GM08714 (cell line): ENCODE measurements around the gene TNPO1.

Experiments
- H3K4me3 ChIP-seq: fragments of 200-500 bp; sonication (Bioruptor generic); 2 replicates; pipeline ENCODE4 v1.5.1; 2014; ENCODE audit warnings: mild to moderate bottlenecking, low read length, inconsistent platforms
- ZNF274 ChIP-seq: IDR thresholded peaks from 2 replicates; pipeline ENCODE4 v1.6.1; 2012; ENCODE audit warnings: mild to moderate bottlenecking, low read depth, low read length

Gene TNPO1

GRCh38 chr5:72837524-72838096 lies 21.1 kb downstream of the TNPO1 start:
- no peak for TF ChIP-seq ZNF274
- H3K4me3 ChIP-seq, result no peak overlapping the region

GRCh38 chr5:72840041-72840440 lies 23.6 kb downstream of the TNPO1 start:
- no peak overlapping the region for H3K4me3 ChIP-seq
- no peak for TF ChIP-seq ZNF274

GRCh38 chr5:72841756-72842535 lies 25.5 kb downstream of the TNPO1 start:
- H3K4me3 ChIP-seq, result no peak overlapping the region
- TF ChIP-seq ZNF274, result no peak

- no peak overlapping the region for H3K4me3 ChIP-seq
Observed at GRCh38 chr5:72842816-72843215, 26.4 kb downstream of the TNPO1 start.

DNA sequence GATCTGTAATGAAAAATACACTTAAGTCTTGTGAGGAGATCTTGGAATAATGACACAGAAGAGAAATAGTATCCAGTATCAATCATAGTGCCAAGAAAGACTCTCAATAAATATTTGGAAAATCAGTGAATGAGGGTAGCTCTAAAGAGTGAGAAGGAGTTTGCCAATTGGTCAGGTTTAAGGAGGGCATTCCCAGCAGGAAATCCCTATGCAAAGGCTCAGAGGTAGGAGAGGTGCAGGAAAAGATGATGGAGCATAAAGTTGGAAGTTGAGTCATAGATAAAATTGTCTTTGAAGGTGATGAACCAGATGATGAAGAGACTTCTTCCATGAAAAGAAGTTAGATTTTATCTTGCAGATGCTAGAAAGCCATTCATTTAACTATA lies 27.8 kb downstream of the TNPO1 start:
- no peak for TF ChIP-seq ZNF274
- H3K4me3 ChIP-seq, result no peak overlapping the region

More at GRCh38 chr5:72842816-72843215, 26.4 kb downstream of the TNPO1 start:
- no peak for TF ChIP-seq ZNF274

- no peak for TF ChIP-seq ZNF274
- H3K4me3 ChIP-seq, result no peak overlapping the region
Observed at GRCh38 chr5:72845889-72846288, 29.4 kb downstream of the TNPO1 start.

GRCh38 chr5:72846483-72846882 lies 30.0 kb downstream of the TNPO1 start:
- no peak overlapping the region for H3K4me3 ChIP-seq
- no peak for TF ChIP-seq ZNF274

DNA sequence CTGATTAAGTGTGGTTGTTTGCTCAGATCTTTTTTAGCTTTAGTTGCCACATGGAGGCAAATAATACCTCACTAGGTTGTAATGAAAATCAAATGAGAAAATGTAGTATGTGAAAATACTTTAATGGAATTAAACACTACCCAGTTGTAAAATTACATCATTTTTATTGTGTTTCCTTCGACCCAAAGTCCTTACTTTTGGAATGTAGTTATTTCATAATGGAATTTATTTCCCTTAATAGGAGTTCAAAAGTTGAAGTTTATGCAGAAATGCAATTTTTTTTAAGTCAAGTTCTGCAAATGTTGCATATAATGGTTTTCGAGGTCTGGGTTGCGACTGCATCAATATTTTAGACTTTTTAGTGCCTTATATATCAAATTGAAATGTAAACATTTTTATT lies 31.0 kb downstream of the TNPO1 start:
- TF ChIP-seq ZNF274, result no peak
- H3K4me3 ChIP-seq, result peak overlapping the region; percentile 71; the same call in 1 of the 2 replicates

- TF ChIP-seq ZNF274, result no peak
- peak overlapping the region; percentile 71 for H3K4me3 ChIP-seq
Observed at GRCh38 chr5:72847989-72848473, 31.6 kb downstream of the TNPO1 start.

DNA sequence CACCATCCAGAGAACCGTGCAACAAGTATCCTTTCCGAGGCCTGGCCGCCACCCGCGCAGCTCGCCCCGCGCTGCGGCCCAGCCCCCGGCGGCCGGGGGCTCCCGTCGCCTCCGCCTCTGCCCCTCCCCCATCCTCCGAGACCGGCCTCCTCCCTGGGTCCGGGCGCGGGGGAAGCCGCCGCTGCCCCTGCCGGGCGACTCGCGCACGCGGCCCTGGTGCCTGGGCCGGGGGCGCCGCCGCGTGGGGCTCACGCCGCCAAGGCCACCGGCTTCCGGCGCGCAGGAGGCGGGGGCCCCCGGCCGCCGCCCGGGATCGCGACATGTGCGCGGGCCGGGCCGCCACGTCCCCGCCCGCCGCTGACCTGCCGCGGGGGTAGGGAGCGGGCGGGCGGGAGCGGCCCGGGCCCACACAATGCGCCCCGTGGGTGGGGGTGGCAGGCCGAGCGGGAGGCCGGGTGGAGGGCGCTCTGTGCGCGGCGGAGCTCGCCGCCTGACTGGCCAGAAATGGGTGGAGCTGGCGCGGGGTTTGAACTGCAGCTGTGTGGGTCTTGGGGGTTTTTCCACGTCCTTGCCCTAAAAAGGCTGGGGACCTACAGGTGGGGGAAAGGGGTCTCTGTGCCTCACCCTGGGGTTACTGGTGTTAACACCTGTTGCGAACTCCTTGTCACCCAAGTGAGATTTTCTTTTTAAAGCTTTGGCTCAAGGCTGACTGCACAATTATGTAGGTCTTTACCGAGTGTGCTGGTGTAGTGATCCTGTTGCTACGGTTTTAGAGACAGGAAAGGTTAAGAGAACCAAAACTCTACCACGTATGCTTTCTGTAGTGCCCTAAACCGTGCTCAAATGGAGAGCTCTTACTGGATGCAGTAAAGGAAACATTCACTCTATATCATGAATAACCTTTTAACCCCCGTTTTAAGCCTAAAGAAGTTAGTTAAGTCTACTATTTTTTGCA lies 32.3 kb downstream of the TNPO1 start:
- H3K4me3 ChIP-seq, result peak overlapping the region; percentile 71
- no peak for TF ChIP-seq ZNF274

GRCh38 chr5:72849546-72849945 lies 33.1 kb downstream of the TNPO1 start:
- peak overlapping the region; percentile 71; the same call in 1 of the 2 replicates for H3K4me3 ChIP-seq
- TF ChIP-seq ZNF274, result no peak

DNA sequence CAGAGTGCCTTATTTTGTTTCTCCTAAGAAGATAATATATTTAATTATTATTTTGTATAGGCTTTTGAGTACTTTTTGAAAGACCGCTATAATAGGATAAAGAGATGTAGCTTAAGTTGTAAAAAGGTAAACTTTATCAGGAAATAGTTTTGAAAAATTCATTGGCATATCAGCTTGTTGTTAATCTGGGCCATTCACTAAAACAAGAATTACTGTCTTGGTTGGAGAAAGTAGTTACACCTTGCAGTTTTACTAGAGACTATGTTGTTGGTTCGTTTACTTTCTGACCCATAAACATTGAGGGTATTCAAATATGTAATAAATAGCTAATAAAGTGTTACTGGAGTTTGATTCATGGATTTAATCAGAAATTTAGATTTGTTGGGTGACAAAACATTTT lies 33.7 kb downstream of the TNPO1 start:
- H3K4me3 ChIP-seq, result peak overlapping the region; percentile 71; the same call in 1 of the 2 replicates

GRCh38 chr5:72852356-72852755 lies 35.9 kb downstream of the TNPO1 start:
- TF ChIP-seq ZNF274, result no peak
- H3K4me3 ChIP-seq, result no peak overlapping the region

More for the DNA sequence above, 33.7 kb downstream of the TNPO1 start:
- TF ChIP-seq ZNF274, result no peak

- TF ChIP-seq ZNF274, result no peak
- no peak overlapping the region for H3K4me3 ChIP-seq
Observed at GRCh38 chr5:72854419-72854818, 38.0 kb downstream of the TNPO1 start.
